HEK293 (cell line): ENCODE data around the gene SHBG.

Experiments
- HIC1 ChIP-seq: fragments of 450-650 bp; formaldehyde crosslinking; IDR thresholded peaks from 2 replicates; pipeline ENCODE4 v1.5.1; 2016; ENCODE audit warnings: missing biosample characterization, missing genetic modification characterization
- KLF7 ChIP-seq: fragments of 450-650 bp; formaldehyde crosslinking; IDR thresholded peaks from 2 replicates; pipeline ENCODE4 v1.5.1; 2016; ENCODE audit warnings: missing biosample characterization, missing genetic modification characterization, borderline replicate concordance
- PBX3 ChIP-seq: sonication (generic); formaldehyde crosslinking; IDR thresholded peaks from 2 replicates; pipeline ENCODE4 v1.8.1; 2022; ENCODE audit warnings: mild to moderate bottlenecking, moderate library complexity, missing genetic modification reagents
- ZBTB20 ChIP-seq: fragments of 450-650 bp; formaldehyde crosslinking; IDR thresholded peaks from 2 replicates; pipeline ENCODE4 v1.5.1; 2016; ENCODE audit warnings: missing biosample characterization, missing genetic modification characterization
- ZNF169 ChIP-seq: fragments of 450-650 bp; formaldehyde crosslinking; IDR thresholded peaks from 2 replicates; pipeline ENCODE4 v1.5.1; 2016; ENCODE audit warnings: missing biosample characterization, missing genetic modification characterization
- ZNF2 ChIP-seq: fragments of 450-650 bp; formaldehyde crosslinking; IDR thresholded peaks from 2 replicates; pipeline ENCODE4 v1.5.1; 2016; ENCODE audit warnings: missing biosample characterization, missing genetic modification characterization
- ZNF202 ChIP-seq: fragments of 450-650 bp; formaldehyde crosslinking; IDR thresholded peaks from 2 replicates; pipeline ENCODE4 v1.5.1; 2016; ENCODE audit warnings: missing biosample characterization, missing genetic modification characterization, borderline replicate concordance
- ZNF23 ChIP-seq: fragments of 450-650 bp; formaldehyde crosslinking; IDR thresholded peaks from 2 replicates; pipeline ENCODE4 v1.5.1; 2016; ENCODE audit warnings: missing biosample characterization, missing genetic modification characterization, borderline replicate concordance
- ZNF24 ChIP-seq: fragments of 450-650 bp; formaldehyde crosslinking; IDR thresholded peaks from 2 replicates; pipeline ENCODE4 v1.5.1; 2016; ENCODE audit warnings: missing biosample characterization, missing genetic modification characterization
- ZNF362 ChIP-seq: fragments of 450-650 bp; formaldehyde crosslinking; IDR thresholded peaks from 2 replicates; pipeline ENCODE4 v1.5.1; 2016; ENCODE audit warnings: missing biosample characterization, missing genetic modification characterization
- ZNF510 ChIP-seq: fragments of 450-650 bp; formaldehyde crosslinking; IDR thresholded peaks from 2 replicates; pipeline ENCODE4 v1.5.1; 2018; ENCODE audit warnings: mild to moderate bottlenecking, missing genetic modification characterization, missing biosample characterization; ENCODE audit not compliant: insufficient replicate concordance
- ZNF549 ChIP-seq: fragments of 450-650 bp; IDR thresholded peaks from 2 replicates; pipeline ENCODE4 v1.5.1; 2018; ENCODE audit warnings: missing biosample characterization, missing genetic modification characterization, mild to moderate bottlenecking, inconsistent platforms, moderate library complexity
- ZNF610 ChIP-seq: fragments of 450-650 bp; formaldehyde crosslinking; IDR thresholded peaks from 2 replicates; pipeline ENCODE4 v1.5.1; 2016; ENCODE audit warnings: missing biosample characterization, missing genetic modification characterization, borderline replicate concordance
- ZNF624 ChIP-seq: fragments of 450-650 bp; formaldehyde crosslinking; IDR thresholded peaks from 2 replicates; pipeline ENCODE4 v1.5.1; 2017; ENCODE audit warnings: missing biosample characterization, missing genetic modification characterization
- ZNF629 ChIP-seq: fragments of 450-650 bp; formaldehyde crosslinking; IDR thresholded peaks from 2 replicates; pipeline ENCODE4 v1.5.1; 2017; ENCODE audit warnings: missing biosample characterization, missing genetic modification characterization
- ZNF639 ChIP-seq: fragments of 450-650 bp; formaldehyde crosslinking; IDR thresholded peaks from 2 replicates; pipeline ENCODE4 v1.5.1; 2016; ENCODE audit warnings: missing biosample characterization, missing genetic modification characterization
- ZNF76 ChIP-seq: fragments of 450-650 bp; formaldehyde crosslinking; IDR thresholded peaks from 2 replicates; pipeline ENCODE4; 2016; ENCODE audit warnings: low read depth, missing biosample characterization, missing genetic modification characterization, borderline replicate concordance
- ZSCAN30 ChIP-seq: fragments of 450-650 bp; IDR thresholded peaks from 2 replicates; pipeline ENCODE4 v1.5.1; 2018; ENCODE audit warnings: missing biosample characterization, mild to moderate bottlenecking, missing genetic modification characterization, moderate library complexity
- TF ChIP-seq, protein P1 (sequence below): fragments of 450-650 bp; formaldehyde crosslinking; IDR thresholded peaks from 2 replicates; pipeline ENCODE4 v1.5.1; 2016; ENCODE audit warnings: missing biosample characterization, missing genetic modification characterization
- TF ChIP-seq, protein P2 (sequence below): fragments of 450-650 bp; formaldehyde crosslinking; conservative IDR thresholded peaks from 2 replicates; pipeline ENCODE4 v1.5.1; 2016; ENCODE audit warnings: low read depth, missing biosample characterization, missing genetic modification characterization
- TF ChIP-seq, protein P3 (sequence below): fragments of 450-650 bp; formaldehyde crosslinking; IDR thresholded peaks from 2 replicates; pipeline ENCODE4 v1.5.1; 2016; ENCODE audit warnings: missing biosample characterization, missing genetic modification characterization
- TF ChIP-seq, protein P4 (sequence below): fragments of 450-650 bp; formaldehyde crosslinking; IDR thresholded peaks from 2 replicates; pipeline ENCODE4 v1.5.1; 2016; ENCODE audit warnings: missing biosample characterization, missing genetic modification characterization

SHBG gene

DNA sequence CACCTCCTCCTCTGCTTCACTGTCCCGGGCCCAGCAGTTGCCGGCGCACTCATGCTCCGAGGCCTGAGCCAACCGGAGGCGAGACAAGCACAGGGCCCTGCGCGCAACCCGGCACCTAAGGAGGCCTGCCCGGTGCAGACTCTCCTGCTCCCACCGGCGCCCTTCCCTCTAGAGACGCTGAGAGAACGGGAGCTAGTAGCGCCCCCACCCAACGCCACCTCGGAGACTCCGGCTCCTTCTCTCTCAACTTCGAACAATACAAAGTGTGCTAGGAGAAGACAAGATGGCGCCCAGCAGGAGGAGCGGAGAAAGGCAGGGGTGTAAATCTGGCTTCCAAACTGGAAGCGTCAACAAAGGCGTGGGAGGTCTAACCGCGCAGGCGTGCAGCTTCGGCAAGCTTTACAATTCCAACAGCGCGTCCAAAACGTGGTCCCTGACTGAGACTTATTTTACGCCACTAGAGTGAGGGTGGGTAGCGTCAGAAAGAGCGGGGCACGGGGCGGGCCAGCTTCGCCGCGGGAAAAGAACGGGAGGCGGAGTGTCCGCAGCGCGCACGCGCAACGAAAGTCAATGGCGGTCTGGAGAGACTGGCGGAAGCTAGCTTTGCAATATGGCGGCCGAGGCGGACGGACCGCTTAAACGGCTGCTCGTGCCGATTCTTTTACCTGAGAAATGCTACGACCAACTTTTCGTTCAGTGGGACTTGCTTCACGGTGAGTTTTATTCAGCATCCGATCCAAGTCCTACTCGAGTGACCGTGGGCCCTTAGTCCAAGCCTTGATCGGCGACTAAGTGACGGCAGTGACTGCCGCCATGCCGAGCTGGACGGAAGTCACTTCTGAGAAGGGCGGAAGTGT lies 46.5 kb upstream of the SHBG start, which contains the start of gene MPDU1 (continued):
- TF ChIP-seq ZNF202 (no peak), HIC1 (peak; percentile 88; the same call in 1 of the 2 replicates), ZNF169 (no peak), KLF7 (tag by site-specific recombination) (no peak), ZNF629 (tag by site-specific recombination) (peak; percentile 89), ZBTB20 (peak; percentile 69), ZNF2 (tag by site-specific recombination) (peak; percentile 93), ZNF510 (no peak), ZNF549 (tag by site-specific recombination) (no peak), ZNF24 (tag by site-specific recombination) (peak; percentile 57), ZNF624 (tag by site-specific recombination) (no peak), ZSCAN30 (tag by site-specific recombination) (no peak; the same call in 1 of the 2 replicates), ZNF362 (no peak), ZNF76 (tag by site-specific recombination) (peak; percentile 83), ZNF610 (tag by site-specific recombination) (peak; percentile 64; the same call in 1 of the 2 replicates), ZNF639 (peak; percentile 91), PBX3 (no peak; the same call in 1 of the 2 replicates), ZNF23 (tag by site-specific recombination) (no peak)
- TF ChIP-seq, protein P1, sequence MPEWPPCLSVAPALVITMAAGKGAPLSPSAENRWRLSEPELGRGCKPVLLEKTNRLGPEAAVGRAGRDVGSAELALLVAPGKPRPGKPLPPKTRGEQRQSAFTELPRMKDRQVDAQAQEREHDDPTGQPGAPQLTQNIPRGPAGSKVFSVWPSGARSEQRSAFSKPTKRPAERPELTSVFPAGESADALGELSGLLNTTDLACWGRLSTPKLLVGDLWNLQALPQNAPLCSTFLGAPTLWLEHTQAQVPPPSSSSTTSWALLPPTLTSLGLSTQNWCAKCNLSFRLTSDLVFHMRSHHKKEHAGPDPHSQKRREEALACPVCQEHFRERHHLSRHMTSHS (tag by site-specific recombination), result no peak
- TF ChIP-seq, protein P2, sequence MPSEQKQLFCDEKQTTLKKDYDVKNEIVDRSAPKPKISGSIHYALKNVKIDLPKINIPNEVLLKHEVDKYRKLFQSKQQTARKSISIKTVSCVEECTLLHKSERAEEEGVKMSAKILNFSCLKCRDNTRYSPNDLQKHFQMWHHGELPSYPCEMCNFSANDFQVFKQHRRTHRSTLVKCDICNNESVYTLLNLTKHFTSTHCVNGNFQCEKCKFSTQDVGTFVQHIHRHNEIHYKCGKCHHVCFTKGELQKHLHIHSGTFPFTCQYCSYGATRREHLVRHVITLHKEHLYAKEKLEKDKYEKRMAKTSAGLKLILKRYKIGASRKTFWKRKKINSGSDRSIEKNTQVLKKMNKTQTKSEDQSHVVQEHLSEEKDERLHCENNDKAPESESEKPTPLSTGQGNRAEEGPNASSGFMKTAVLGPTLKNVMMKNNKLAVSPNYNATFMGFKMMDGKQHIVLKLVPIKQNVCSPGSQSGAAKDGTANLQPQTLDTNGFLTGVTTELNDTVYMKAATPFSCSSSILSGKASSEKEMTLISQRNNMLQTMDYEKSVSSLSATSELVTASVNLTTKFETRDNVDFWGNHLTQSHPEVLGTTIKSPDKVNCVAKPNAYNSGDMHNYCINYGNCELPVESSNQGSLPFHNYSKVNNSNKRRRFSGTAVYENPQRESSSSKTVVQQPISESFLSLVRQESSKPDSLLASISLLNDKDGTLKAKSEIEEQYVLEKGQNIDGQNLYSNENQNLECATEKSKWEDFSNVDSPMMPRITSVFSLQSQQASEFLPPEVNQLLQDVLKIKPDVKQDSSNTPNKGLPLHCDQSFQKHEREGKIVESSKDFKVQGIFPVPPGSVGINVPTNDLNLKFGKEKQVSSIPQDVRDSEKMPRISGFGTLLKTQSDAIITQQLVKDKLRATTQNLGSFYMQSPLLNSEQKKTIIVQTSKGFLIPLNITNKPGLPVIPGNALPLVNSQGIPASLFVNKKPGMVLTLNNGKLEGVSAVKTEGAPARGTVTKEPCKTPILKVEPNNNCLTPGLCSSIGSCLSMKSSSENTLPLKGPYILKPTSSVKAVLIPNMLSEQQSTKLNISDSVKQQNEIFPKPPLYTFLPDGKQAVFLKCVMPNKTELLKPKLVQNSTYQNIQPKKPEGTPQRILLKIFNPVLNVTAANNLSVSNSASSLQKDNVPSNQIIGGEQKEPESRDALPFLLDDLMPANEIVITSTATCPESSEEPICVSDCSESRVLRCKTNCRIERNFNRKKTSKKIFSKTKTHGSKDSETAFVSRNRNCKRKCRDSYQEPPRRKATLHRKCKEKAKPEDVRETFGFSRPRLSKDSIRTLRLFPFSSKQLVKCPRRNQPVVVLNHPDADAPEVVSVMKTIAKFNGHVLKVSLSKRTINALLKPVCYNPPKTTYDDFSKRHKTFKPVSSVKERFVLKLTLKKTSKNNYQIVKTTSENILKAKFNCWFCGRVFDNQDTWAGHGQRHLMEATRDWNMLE (tag by site-specific recombination), result peak; percentile 84
- TF ChIP-seq, protein P3, sequence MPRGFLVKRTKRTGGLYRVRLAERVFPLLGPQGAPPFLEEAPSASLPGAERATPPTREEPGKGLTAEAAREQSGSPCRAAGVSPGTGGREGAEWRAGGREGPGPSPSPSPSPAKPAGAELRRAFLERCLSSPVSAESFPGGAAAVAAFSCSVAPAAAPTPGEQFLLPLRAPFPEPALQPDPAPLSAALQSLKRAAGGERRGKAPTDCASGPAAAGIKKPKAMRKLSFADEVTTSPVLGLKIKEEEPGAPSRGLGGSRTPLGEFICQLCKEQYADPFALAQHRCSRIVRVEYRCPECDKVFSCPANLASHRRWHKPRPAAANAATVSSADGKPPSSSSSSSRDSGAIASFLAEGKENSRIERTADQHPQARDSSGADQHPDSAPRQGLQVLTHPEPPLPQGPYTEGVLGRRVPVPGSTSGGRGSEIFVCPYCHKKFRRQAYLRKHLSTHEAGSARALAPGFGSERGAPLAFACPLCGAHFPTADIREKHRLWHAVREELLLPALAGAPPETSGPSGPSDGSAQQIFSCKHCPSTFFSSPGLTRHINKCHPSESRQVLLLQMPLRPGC, result no peak; the same call in 1 of the 2 replicates
- TF ChIP-seq, protein P4, sequence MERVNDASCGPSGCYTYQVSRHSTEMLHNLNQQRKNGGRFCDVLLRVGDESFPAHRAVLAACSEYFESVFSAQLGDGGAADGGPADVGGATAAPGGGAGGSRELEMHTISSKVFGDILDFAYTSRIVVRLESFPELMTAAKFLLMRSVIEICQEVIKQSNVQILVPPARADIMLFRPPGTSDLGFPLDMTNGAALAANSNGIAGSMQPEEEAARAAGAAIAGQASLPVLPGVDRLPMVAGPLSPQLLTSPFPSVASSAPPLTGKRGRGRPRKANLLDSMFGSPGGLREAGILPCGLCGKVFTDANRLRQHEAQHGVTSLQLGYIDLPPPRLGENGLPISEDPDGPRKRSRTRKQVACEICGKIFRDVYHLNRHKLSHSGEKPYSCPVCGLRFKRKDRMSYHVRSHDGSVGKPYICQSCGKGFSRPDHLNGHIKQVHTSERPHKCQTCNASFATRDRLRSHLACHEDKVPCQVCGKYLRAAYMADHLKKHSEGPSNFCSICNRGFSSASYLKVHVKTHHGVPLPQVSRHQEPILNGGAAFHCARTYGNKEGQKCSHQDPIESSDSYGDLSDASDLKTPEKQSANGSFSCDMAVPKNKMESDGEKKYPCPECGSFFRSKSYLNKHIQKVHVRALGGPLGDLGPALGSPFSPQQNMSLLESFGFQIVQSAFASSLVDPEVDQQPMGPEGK (tag by site-specific recombination), result peak; percentile 76
